ENCODE data around the gene ADAD2. TPM values are rescaled to one million over a fixed set of nuclear protein-coding genes. Genes with fewer than 3 reads are reported as not detected.

The ADAD2 gene
- total and polyA plus RNA-seq, 2 donors (not counting 3 experiments of a cell fraction or from before 2014, with no cell fraction given) = 0.04 TPM; not detected in 1

DNA sequence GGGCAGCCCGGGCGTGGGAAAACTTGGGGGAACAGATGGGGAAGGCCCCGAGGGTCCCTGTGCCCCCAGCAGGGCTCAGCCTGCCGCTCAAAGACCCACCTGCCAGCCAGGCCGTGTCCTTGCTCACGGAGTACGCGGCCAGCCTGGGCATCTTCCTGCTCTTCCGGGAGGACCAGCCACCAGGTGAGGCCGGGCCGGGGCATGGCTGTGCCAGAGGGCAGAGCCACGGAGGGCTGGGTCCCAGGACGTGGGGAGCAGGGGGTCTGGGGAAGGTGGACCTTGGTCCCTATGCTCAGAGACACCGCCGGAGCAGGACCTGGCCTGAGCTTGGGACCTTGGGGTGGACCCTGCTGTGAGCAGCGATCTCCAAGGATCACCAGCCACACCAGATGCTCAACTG is 509 bp downstream of the ADAD2 start:
- POLR2A ChIA-PET = no interaction called here

More for the DNA sequence above, 509 bp downstream of the ADAD2 start:
- no TSS peak for BruUV-seq (replicated peaks)
- no peak overlapping the region for H3K27ac ChIP-seq (ENCODE audit: insufficient read depth, low read depth, low read length)
- H2AFZ ChIP-seq (ENCODE audit: low read depth, low read length) = no peak overlapping the region
- H3K9ac ChIP-seq (replicated peaks; ENCODE audit: extremely low read depth, insufficient read depth, low read length) = no peak overlapping the region
- no peak for FAIRE-seq
- no peaks in the 10 kb centered on the region for H3K9me1 ChIP-seq (replicated peaks; ENCODE audit: control insufficient read depth, extremely low read depth, insufficient read depth, low read length)
- H3K4me2 ChIP-seq (ENCODE audit: insufficient read depth, low read length) = no peak overlapping the region
- H3K36me3 ChIP-seq (ENCODE audit: control insufficient read depth in 2 of 2, extremely low read depth in 1 of 2, insufficient read depth in 2 of 2, low read length in 2 of 2) = no peaks in the 10 kb centered on the region
- H3K9me3 ChIP-seq (replicated peaks; ENCODE audit: control insufficient read depth, insufficient read depth, low read length) = no peaks in the 10 kb centered on the region
- dilution Hi-C loops (cut with MboI; ENCODE audit: extremely low pct_ligation_motif_present, low sequenced_read_pairs) (no loop called here), intact Hi-C loops (cut with micrococcal nuclease) (no loop called here)
- H3K4me3 ChIP-seq (replicated peaks in 1 of 3; ENCODE audit: insufficient read depth in 1 of 3, low read depth in 1 of 3, low read length in 3 of 3) = no peak overlapping the region
- H4K20me1 ChIP-seq (replicated peaks; ENCODE audit: control insufficient read depth, extremely low read depth, insufficient read depth, low read length) = no peaks in the 10 kb centered on the region
- DNase-seq (ENCODE audit: low read depth, low spot score) = no peak
- no peaks in the 10 kb centered on the region for H3K4me1 ChIP-seq (ENCODE audit: control insufficient read depth, extremely low read depth, insufficient read depth, low read length)
- H3K79me2 ChIP-seq (ENCODE audit: control insufficient read depth, insufficient read depth, low read length) = peaks cover 3% of the 10 kb centered on the region
- H3K27me3 ChIP-seq (ENCODE audit: control insufficient read depth in 2 of 2, insufficient read depth in 2 of 2, low read length in 2 of 2) = no peaks in the 10 kb centered on the region
- CTCF ChIA-PET = interaction anchor here (1.2 kb wide), 1 partner anchor 116 kb away, joined by 3 read pairs; no protein-coding TSS in a partner anchor
- TF ChIP-seq GATA2 (IDR thresholded peaks at IDR 0.05; ENCODE audit: insufficient read depth, insufficient read length, low read depth, low read length) = no peak
- TF ChIP-seq POLR2AphosphoS5 (IDR thresholded peaks at IDR 0.05; ENCODE audit: insufficient read depth, low read depth, low read length) = no peak
- TF ChIP-seq, protein P1, sequence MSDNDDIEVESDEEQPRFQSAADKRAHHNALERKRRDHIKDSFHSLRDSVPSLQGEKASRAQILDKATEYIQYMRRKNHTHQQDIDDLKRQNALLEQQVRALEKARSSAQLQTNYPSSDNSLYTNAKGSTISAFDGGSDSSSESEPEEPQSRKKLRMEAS (IDR thresholded peaks at IDR 0.05; ENCODE audit: insufficient read depth, insufficient read length) = no peak
- TF ChIP-seq MYC (IDR thresholded peaks at IDR 0.05; ENCODE audit: low read depth, low read length) = no peak
- TF ChIP-seq FOS (IDR thresholded peaks at IDR 0.05; ENCODE audit: borderline replicate concordance, insufficient read depth, low read length) = no peak
- no peak for TF ChIP-seq POLR2A (IDR thresholded peaks at IDR 0.05; ENCODE audit: low read depth, low read length)
- no peak for TF ChIP-seq JUN (IDR thresholded peaks at IDR 0.05; ENCODE audit: borderline replicate concordance, insufficient read depth, insufficient read length, low read depth)
- TF ChIP-seq, protein P2, sequence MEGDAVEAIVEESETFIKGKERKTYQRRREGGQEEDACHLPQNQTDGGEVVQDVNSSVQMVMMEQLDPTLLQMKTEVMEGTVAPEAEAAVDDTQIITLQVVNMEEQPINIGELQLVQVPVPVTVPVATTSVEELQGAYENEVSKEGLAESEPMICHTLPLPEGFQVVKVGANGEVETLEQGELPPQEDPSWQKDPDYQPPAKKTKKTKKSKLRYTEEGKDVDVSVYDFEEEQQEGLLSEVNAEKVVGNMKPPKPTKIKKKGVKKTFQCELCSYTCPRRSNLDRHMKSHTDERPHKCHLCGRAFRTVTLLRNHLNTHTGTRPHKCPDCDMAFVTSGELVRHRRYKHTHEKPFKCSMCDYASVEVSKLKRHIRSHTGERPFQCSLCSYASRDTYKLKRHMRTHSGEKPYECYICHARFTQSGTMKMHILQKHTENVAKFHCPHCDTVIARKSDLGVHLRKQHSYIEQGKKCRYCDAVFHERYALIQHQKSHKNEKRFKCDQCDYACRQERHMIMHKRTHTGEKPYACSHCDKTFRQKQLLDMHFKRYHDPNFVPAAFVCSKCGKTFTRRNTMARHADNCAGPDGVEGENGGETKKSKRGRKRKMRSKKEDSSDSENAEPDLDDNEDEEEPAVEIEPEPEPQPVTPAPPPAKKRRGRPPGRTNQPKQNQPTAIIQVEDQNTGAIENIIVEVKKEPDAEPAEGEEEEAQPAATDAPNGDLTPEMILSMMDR (IDR thresholded peaks at IDR 0.05; ENCODE audit: extremely low read depth in 1 of 2, insufficient read depth in 1 of 2, low read depth in 1 of 2, low read length in 2 of 2) = no peak
- no peak for TF ChIP-seq EZH2 (IDR thresholded peaks at IDR 0.05; ENCODE audit: borderline replicate concordance, low read depth, low read length, severe bottlenecking)
